A673 (cell line): ENCODE measurements around the gene MYL12B.

Experiments used
- EZH2 ChIP-seq: fragments of 200-600 bp; sonication (generic); IDR thresholded peaks from 2 replicates; pipeline ENCODE4 v1.6.1; 2017; ENCODE audit warnings: borderline replicate concordance, low read depth, mild to moderate bottlenecking, mixed read lengths, antibody characterized with exemption, low read length; ENCODE audit not compliant: poor library complexity, severe bottlenecking
- TF ChIP-seq, protein P1 (sequence below): fragments of 300-800, 200-600 bp; sonication (generic); conservative IDR thresholded peaks from 2 replicates; pipeline ENCODE4 v1.5.1; 2017; ENCODE audit warnings: low read depth, mild to moderate bottlenecking, antibody characterized with exemption, low read length, moderate library complexity, mixed read lengths

DNA sequence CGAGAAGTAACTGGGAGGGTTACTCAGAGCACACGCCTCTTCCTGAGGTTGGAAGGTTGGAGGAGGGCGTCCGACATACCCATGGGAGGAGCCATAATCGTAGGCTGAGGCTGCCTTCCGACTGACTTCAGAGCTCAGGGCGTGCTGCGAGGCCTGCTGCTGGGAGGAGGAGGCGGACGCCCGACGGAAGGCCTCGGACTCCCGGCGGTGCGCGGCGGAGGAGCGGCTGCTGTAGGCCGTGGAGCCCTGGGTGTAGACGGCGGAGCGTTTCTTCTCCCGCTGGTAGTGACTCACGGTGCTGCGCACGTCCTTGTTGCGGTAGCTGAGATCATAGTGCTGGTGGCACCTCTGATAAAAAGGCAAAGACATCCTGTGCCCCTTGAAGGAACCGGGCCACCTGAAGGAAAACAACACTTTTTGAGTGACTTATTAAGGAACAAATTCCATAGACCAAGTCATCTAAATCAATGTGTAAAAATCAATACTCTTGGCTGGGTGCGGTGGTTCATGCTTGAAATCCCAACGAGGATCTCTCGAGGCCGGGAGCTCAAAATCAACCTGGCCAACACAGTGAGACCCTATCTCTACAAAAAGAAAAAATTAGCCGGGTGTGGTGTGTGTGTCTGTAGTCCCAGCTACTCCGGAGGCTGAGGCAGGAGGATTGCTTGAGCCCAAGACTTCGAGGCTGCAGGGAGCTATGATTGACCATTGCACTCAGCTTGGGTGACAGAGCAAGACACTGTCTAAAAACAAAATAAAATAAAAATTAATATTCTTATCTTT is 46.9 kb upstream of the MYL12B start:
- TF ChIP-seq, protein P1, sequence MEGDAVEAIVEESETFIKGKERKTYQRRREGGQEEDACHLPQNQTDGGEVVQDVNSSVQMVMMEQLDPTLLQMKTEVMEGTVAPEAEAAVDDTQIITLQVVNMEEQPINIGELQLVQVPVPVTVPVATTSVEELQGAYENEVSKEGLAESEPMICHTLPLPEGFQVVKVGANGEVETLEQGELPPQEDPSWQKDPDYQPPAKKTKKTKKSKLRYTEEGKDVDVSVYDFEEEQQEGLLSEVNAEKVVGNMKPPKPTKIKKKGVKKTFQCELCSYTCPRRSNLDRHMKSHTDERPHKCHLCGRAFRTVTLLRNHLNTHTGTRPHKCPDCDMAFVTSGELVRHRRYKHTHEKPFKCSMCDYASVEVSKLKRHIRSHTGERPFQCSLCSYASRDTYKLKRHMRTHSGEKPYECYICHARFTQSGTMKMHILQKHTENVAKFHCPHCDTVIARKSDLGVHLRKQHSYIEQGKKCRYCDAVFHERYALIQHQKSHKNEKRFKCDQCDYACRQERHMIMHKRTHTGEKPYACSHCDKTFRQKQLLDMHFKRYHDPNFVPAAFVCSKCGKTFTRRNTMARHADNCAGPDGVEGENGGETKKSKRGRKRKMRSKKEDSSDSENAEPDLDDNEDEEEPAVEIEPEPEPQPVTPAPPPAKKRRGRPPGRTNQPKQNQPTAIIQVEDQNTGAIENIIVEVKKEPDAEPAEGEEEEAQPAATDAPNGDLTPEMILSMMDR = no peak
- TF ChIP-seq EZH2 = no peak
